HEK293 (cell line): ENCODE results near the gene B4GAT1.

Experiments used
- ELK4 ChIP-seq: IDR thresholded peaks from 2 replicates; pipeline ENCODE4 v1.6.1; 2011; ENCODE audit warnings: mild to moderate bottlenecking, low read depth, low read length, borderline replicate concordance
- GLIS1 ChIP-seq: fragments of 450-650 bp; formaldehyde crosslinking; IDR thresholded peaks from 2 replicates; pipeline ENCODE4 v1.5.1; 2016; ENCODE audit warnings: missing biosample characterization, missing genetic modification characterization
- PBX3 ChIP-seq: sonication (generic); formaldehyde crosslinking; IDR thresholded peaks from 2 replicates; pipeline ENCODE4 v1.8.1; 2022; ENCODE audit warnings: mild to moderate bottlenecking, moderate library complexity, missing genetic modification reagents
- SP3 ChIP-seq: fragments of 450-650 bp; formaldehyde crosslinking; IDR thresholded peaks from 2 replicates; pipeline ENCODE4 v1.5.1; 2016; ENCODE audit warnings: missing biosample characterization, missing genetic modification characterization
- ZNF121 ChIP-seq: fragments of 450-650 bp; formaldehyde crosslinking; IDR thresholded peaks from 2 replicates; pipeline ENCODE4 v1.5.1; 2016; ENCODE audit warnings: missing biosample characterization, missing genetic modification characterization
- ZNF23 ChIP-seq: fragments of 450-650 bp; formaldehyde crosslinking; IDR thresholded peaks from 2 replicates; pipeline ENCODE4 v1.5.1; 2016; ENCODE audit warnings: missing biosample characterization, missing genetic modification characterization, borderline replicate concordance
- ZNF239 ChIP-seq: fragments of 450-650 bp; formaldehyde crosslinking; IDR thresholded peaks from 2 replicates; pipeline ENCODE4 v1.5.1; 2016; ENCODE audit warnings: missing biosample characterization, missing genetic modification characterization
- ZNF366 ChIP-seq: fragments of 450-650 bp; formaldehyde crosslinking; conservative IDR thresholded peaks from 2 replicates; pipeline ENCODE4 v1.5.1; 2016; ENCODE audit warnings: missing biosample characterization, missing genetic modification characterization
- ZNF501 ChIP-seq: fragments of 450-650 bp; formaldehyde crosslinking; IDR thresholded peaks from 2 replicates; pipeline ENCODE4 v1.5.1; 2016; ENCODE audit warnings: missing biosample characterization, missing genetic modification characterization
- ZNF518A ChIP-seq: fragments of 450-650 bp; formaldehyde crosslinking; conservative IDR thresholded peaks from 2 replicates; pipeline ENCODE4 v1.5.1; 2016; ENCODE audit warnings: low read depth, missing biosample characterization, missing genetic modification characterization
- ZNF544 ChIP-seq: fragments of 450-650 bp; formaldehyde crosslinking; IDR thresholded peaks from 2 replicates; pipeline ENCODE4 v1.5.0; 2017; ENCODE audit warnings: missing biosample characterization, missing genetic modification characterization
- TF ChIP-seq, protein P1 (sequence below): fragments of 450-650 bp; formaldehyde crosslinking; IDR thresholded peaks from 2 replicates; pipeline ENCODE4 v1.5.1; 2016; ENCODE audit warnings: missing biosample characterization, missing genetic modification characterization
- TF ChIP-seq, protein P2 (sequence below): fragments of 450-650 bp; formaldehyde crosslinking; IDR thresholded peaks from 2 replicates; pipeline ENCODE4 v1.5.1; 2016; ENCODE audit warnings: missing biosample characterization, missing genetic modification characterization

DNA sequence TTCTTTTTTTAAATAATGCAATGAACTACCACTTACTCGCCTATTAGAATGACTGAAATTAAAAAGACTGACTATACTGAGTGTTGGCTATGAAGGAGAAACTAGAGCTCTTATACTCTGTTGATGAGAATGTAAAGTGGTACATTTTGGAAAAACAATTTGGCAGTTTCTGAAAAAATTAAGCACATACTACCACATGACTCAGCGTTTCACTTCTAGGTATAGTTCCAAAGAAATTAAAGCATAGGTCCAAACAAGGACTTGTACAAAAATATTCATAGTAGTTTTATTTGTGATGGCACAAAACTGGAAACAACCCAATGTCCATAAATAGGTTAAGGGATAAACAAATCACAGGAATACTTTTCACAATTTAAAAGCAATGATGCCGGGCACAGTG, 46.5 kb upstream of the B4GAT1 start:
- TF ChIP-seq, protein P1, sequence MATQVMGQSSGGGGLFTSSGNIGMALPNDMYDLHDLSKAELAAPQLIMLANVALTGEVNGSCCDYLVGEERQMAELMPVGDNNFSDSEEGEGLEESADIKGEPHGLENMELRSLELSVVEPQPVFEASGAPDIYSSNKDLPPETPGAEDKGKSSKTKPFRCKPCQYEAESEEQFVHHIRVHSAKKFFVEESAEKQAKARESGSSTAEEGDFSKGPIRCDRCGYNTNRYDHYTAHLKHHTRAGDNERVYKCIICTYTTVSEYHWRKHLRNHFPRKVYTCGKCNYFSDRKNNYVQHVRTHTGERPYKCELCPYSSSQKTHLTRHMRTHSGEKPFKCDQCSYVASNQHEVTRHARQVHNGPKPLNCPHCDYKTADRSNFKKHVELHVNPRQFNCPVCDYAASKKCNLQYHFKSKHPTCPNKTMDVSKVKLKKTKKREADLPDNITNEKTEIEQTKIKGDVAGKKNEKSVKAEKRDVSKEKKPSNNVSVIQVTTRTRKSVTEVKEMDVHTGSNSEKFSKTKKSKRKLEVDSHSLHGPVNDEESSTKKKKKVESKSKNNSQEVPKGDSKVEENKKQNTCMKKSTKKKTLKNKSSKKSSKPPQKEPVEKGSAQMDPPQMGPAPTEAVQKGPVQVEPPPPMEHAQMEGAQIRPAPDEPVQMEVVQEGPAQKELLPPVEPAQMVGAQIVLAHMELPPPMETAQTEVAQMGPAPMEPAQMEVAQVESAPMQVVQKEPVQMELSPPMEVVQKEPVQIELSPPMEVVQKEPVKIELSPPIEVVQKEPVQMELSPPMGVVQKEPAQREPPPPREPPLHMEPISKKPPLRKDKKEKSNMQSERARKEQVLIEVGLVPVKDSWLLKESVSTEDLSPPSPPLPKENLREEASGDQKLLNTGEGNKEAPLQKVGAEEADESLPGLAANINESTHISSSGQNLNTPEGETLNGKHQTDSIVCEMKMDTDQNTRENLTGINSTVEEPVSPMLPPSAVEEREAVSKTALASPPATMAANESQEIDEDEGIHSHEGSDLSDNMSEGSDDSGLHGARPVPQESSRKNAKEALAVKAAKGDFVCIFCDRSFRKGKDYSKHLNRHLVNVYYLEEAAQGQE (tag by site-specific recombination), result no peak
- no peak for TF ChIP-seq ZNF544 (tag by site-specific recombination)
- no peak for TF ChIP-seq ZNF366 (tag by site-specific recombination)
- TF ChIP-seq ELK4, result no peak
- TF ChIP-seq, protein P2, sequence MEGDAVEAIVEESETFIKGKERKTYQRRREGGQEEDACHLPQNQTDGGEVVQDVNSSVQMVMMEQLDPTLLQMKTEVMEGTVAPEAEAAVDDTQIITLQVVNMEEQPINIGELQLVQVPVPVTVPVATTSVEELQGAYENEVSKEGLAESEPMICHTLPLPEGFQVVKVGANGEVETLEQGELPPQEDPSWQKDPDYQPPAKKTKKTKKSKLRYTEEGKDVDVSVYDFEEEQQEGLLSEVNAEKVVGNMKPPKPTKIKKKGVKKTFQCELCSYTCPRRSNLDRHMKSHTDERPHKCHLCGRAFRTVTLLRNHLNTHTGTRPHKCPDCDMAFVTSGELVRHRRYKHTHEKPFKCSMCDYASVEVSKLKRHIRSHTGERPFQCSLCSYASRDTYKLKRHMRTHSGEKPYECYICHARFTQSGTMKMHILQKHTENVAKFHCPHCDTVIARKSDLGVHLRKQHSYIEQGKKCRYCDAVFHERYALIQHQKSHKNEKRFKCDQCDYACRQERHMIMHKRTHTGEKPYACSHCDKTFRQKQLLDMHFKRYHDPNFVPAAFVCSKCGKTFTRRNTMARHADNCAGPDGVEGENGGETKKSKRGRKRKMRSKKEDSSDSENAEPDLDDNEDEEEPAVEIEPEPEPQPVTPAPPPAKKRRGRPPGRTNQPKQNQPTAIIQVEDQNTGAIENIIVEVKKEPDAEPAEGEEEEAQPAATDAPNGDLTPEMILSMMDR (tag by site-specific recombination), result no peak
- TF ChIP-seq ZNF518A (tag by site-specific recombination), result no peak
- TF ChIP-seq ZNF501 (tag by site-specific recombination), result no peak
- no peak for TF ChIP-seq ZNF121 (tag by site-specific recombination)
- no peak for TF ChIP-seq SP3 (tag by site-specific recombination)
- TF ChIP-seq GLIS1 (tag by site-specific recombination), result no peak
- no peak for TF ChIP-seq PBX3 (CRISPR knock-in tag)
- TF ChIP-seq ZNF239, result no peak
- TF ChIP-seq ZNF23 (tag by site-specific recombination), result no peak
